SK-N-MC (cell line): ENCODE results near the gene CDH4.

Source experiments
- EZH2 ChIP-seq: fragments of 200-600 bp; sonication (generic); IDR thresholded peaks from one replicate; pipeline ENCODE4 v1.6.1; 2017; ENCODE audit warnings: antibody characterized with exemption
- POLR2AphosphoS5 ChIP-seq: IDR thresholded peaks from 2 replicates; pipeline ENCODE4 v1.6.1; 2012; ENCODE audit warnings: mild to moderate bottlenecking, low read depth, low read length, borderline replicate concordance

- TF ChIP-seq POLR2AphosphoS5 (no peak), EZH2 (no peak)
These were observed 344.7 kb downstream of the CDH4 start for GRCh38 chr20:61596687-61597330.
